Lower leg skin (tissue), 4 donors: ENCODE measurements around the gene SDK2. TPM values are rescaled to one million over a fixed set of nuclear protein-coding genes. Genes with fewer than 3 reads are reported as not detected.

Experiments used
- DNase-seq, 2 donors: peaks; one replicate each; pipeline ENCODE4 v3.0.0-alpha.2; 2019; ENCODE audit warnings: low spot score in 2 of 2
- H3K4me3 ChIP-seq: fragments of 200-600 bp; sonication (generic); 2 replicates; pipeline ENCODE4 v1.5.1; 2017; ENCODE audit warnings: mild to moderate bottlenecking, low read depth; ENCODE audit not compliant: poor library complexity, severe bottlenecking
- CTCF ChIP-seq, 3 donors: fragments of 450-650 bp; IDR thresholded peaks; one replicate each; pipeline ENCODE4 v1.5.1; 2016; ENCODE audit warnings: antibody characterized with exemption in 3 of 3, mild to moderate bottlenecking in 3 of 3, moderate library complexity in 2 of 3
- POLR2A ChIP-seq, 2 donors: fragments of 450-650 bp; IDR thresholded peaks; one replicate each; pipeline ENCODE4 v1.6.1; 2016 to 2017; ENCODE audit warnings: antibody characterized with exemption in 2 of 2, mild to moderate bottlenecking in 1 of 2, moderate library complexity in 1 of 2
- WGBS, 2 donors: methylation state at CpG; one replicate each; pipeline ENCODE4 v1.1.5; 2018; 5-methylcytosine and 5-hydroxymethylcytosine counted together
- intact Hi-C: fragments of 100-400 bp; cut with DNase I; formaldehyde crosslinking; loops from one replicate; pipeline ENCODE4 v1.15.0; 2023; ENCODE audit warnings: low total_unique reads
- total RNA-seq, 4 donors: library from RNA; depleted of rRNA; stranded (reverse); fragments of >200 nt; gene quantifications; one replicate each; pipeline ENCODE4 v1.1.0, GENCODE V29; 2016

Gene SDK2
- total RNA-seq, 4 donors from 2014 or later = 1.5 to 4.4 (median 1.6) TPM

- no peak for TF ChIP-seq POLR2A (IDR thresholded peaks at IDR 0.05)
- no peak for TF ChIP-seq CTCF (IDR thresholded peaks at IDR 0.05)
- no peak overlapping the region for H3K4me3 ChIP-seq
- no peak for DNase-seq
- intact Hi-C loops = no loop called here
- WGBS, 2 donors = 95 to 96% methylated on average over 13 of the region's 13 CpGs
Measured at GRCh38 chr17:73598212-73598611, 46.0 kb downstream of the SDK2 start.

GRCh38 chr17:73595931-73596330 is 48.3 kb downstream of the SDK2 start:
- intact Hi-C loops = no loop called here
- no peak for TF ChIP-seq CTCF (IDR thresholded peaks at IDR 0.05)
- no peak for TF ChIP-seq POLR2A (IDR thresholded peaks at IDR 0.05)
- DNase-seq = no peak
- 59 to 68% methylated on average over 6 to 7 of the region's 7 CpGs for WGBS, 2 donors
- H3K4me3 ChIP-seq = no peak overlapping the region

GRCh38 chr17:73595479-73595878 is 48.8 kb downstream of the SDK2 start:
- no peak for DNase-seq
- no peak overlapping the region for H3K4me3 ChIP-seq
- intact Hi-C loops = no loop called here
- WGBS, 2 donors = 40 to 64% methylated on average over 1 to 6 of the region's 6 CpGs
- TF ChIP-seq CTCF (IDR thresholded peaks at IDR 0.05) = no peak

- intact Hi-C loops = no loop called here
- 91% methylated on average over 6 of the region's 6 CpGs for WGBS, 2 donors
- TF ChIP-seq POLR2A (IDR thresholded peaks at IDR 0.05) (no peak), CTCF (IDR thresholded peaks at IDR 0.05) (no peak)
- no peak for DNase-seq
- H3K4me3 ChIP-seq = no peak overlapping the region
Measured at GRCh38 chr17:73595068-73595467, 49.2 kb downstream of the SDK2 start.

GRCh38 chr17:73594598-73594997 is 49.6 kb downstream of the SDK2 start:
- intact Hi-C loops = no loop called here
- WGBS, 2 donors = 89 to 100% methylated on average over 1 of the region's 1 CpG
- no peak overlapping the region for H3K4me3 ChIP-seq
- DNase-seq = no peak
- TF ChIP-seq CTCF (IDR thresholded peaks at IDR 0.05) = no peak

GRCh38 chr17:73594025-73594424 is 50.2 kb downstream of the SDK2 start:
- intact Hi-C loops = no loop called here
- no peak overlapping the region for H3K4me3 ChIP-seq
- WGBS, 2 donors = 81 to 92% methylated on average over 7 of the region's 7 CpGs

More at GRCh38 chr17:73594025-73594424, 50.2 kb downstream of the SDK2 start:
- DNase-seq = no peak
- TF ChIP-seq POLR2A (IDR thresholded peaks at IDR 0.05) = no peak
- TF ChIP-seq CTCF (IDR thresholded peaks at IDR 0.05) = no peak
